Lower leg skin (tissue), 4 donors: ENCODE data around the gene HK3. TPM values are rescaled to one million over a fixed set of nuclear protein-coding genes. Genes with fewer than 3 reads are reported as not detected.
"Not testable (repeated sequence)": the region's sequence is repeated elsewhere in the genome, so short reads cannot be mapped to it uniquely, and the experiment has no call there.

ENCODE experiments used
- DNase-seq, 2 donors: peaks; one replicate each; pipeline ENCODE4 v3.0.0-alpha.2; 2019; ENCODE audit warnings: low spot score in 2 of 2
- H3K4me3 ChIP-seq: fragments of 200-600 bp; sonication (generic); 2 replicates; pipeline ENCODE4 v1.5.1; 2017; ENCODE audit warnings: mild to moderate bottlenecking, low read depth; ENCODE audit not compliant: poor library complexity, severe bottlenecking
- CTCF ChIP-seq, 3 donors: fragments of 450-650 bp; IDR thresholded peaks; one replicate each; pipeline ENCODE4 v1.5.1; 2016; ENCODE audit warnings: antibody characterized with exemption in 3 of 3, mild to moderate bottlenecking in 3 of 3, moderate library complexity in 2 of 3
- POLR2A ChIP-seq, 2 donors: fragments of 450-650 bp; IDR thresholded peaks; one replicate each; pipeline ENCODE4 v1.6.1; 2016 to 2017; ENCODE audit warnings: antibody characterized with exemption in 2 of 2, mild to moderate bottlenecking in 1 of 2, moderate library complexity in 1 of 2
- WGBS, 2 donors: methylation state at CpG; one replicate each; pipeline ENCODE4 v1.1.5; 2018; 5-methylcytosine and 5-hydroxymethylcytosine counted together
- intact Hi-C: fragments of 100-400 bp; cut with DNase I; formaldehyde crosslinking; loops from one replicate; pipeline ENCODE4 v1.15.0; 2023; ENCODE audit warnings: low total_unique reads
- total RNA-seq, 4 donors: library from RNA; depleted of rRNA; stranded (reverse); fragments of >200 nt; gene quantifications; one replicate each; pipeline ENCODE4 v1.1.0, GENCODE V29; 2016

HK3 gene
- total RNA-seq, 4 donors from 2014 or later, result 0.32 to 1.7 (median 0.76) TPM

- intact Hi-C loops, result no loop called here
- H3K4me3 ChIP-seq, result no peak overlapping the region
- 24 to 38% methylated on average over 15 of the region's 16 CpGs for WGBS, 2 donors
- no peak for DNase-seq
- TF ChIP-seq CTCF (IDR thresholded peaks at IDR 0.05) (no peak), POLR2A (IDR thresholded peaks at IDR 0.05) (no peak)
Measured at GRCh38 chr5:176873541-176874172, 25.5 kb downstream of the HK3 start.

- DNase-seq, intact Hi-C loops, H3K4me3 ChIP-seq: not testable (repeated sequence)
- WGBS, 2 donors, result 52 to 69% methylated on average over 2 of the region's 2 CpGs
Measured at GRCh38 chr5:176873011-176873410, 26.1 kb downstream of the HK3 start.

- DNase-seq, intact Hi-C loops, H3K4me3 ChIP-seq: not testable (repeated sequence)
- 68 to 83% methylated on average over 2 of the region's 2 CpGs for WGBS, 2 donors
Measured at GRCh38 chr5:176872586-176872985, 26.6 kb downstream of the HK3 start.

- DNase-seq, intact Hi-C loops, H3K4me3 ChIP-seq: not testable (repeated sequence)
- 83 to 89% methylated on average over 9 of the region's 10 CpGs for WGBS, 2 donors
Measured at GRCh38 chr5:176870644-176871043, 28.5 kb downstream of the HK3 start.

- WGBS, 2 donors, result 44 to 71% methylated on average over 11 of the region's 17 CpGs
- DNase-seq, result no peak
Measured at GRCh38 chr5:176870110-176870591, 29.0 kb downstream of the HK3 start.

GRCh38 chr5:176869501-176870109 lies 29.5 kb downstream of the HK3 start:
- 86% methylated on average over 37 to 38 of the region's 38 CpGs for WGBS, 2 donors
- no peak for DNase-seq

More at GRCh38 chr5:176870110-176870591, 29.0 kb downstream of the HK3 start:
- no peak for TF ChIP-seq CTCF (IDR thresholded peaks at IDR 0.05)
- no peak for TF ChIP-seq POLR2A (IDR thresholded peaks at IDR 0.05)
- intact Hi-C loops, result no loop called here
- no peak overlapping the region for H3K4me3 ChIP-seq

GRCh38 chr5:176868731-176869130 lies 30.4 kb downstream of the HK3 start:
- no peak overlapping the region for H3K4me3 ChIP-seq
- TF ChIP-seq CTCF (IDR thresholded peaks at IDR 0.05) (no peak), POLR2A (IDR thresholded peaks at IDR 0.05) (no peak)
- intact Hi-C loops, result no loop called here
- 90 to 91% methylated on average over 16 to 20 of the region's 20 CpGs for WGBS, 2 donors
- no peak for DNase-seq

More at GRCh38 chr5:176869501-176870109, 29.5 kb downstream of the HK3 start:
- no peak for TF ChIP-seq CTCF (IDR thresholded peaks at IDR 0.05)
- no peak for TF ChIP-seq POLR2A (IDR thresholded peaks at IDR 0.05)
- no peak overlapping the region for H3K4me3 ChIP-seq
- intact Hi-C loops, result no loop called here
